Neural cell (in vitro differentiated cells): ENCODE data around the gene GRIN3A. TPM values are rescaled to one million over a fixed set of nuclear protein-coding genes. Genes with fewer than 3 reads are reported as not detected.

Experiments used
- H2AFZ ChIP-seq: fragments of 200-600, 300-800 bp; sonication (generic), shearing (Covaris generic); 2 replicates; pipeline ENCODE4 v1.6.0; 2014; ENCODE audit warnings: low read depth, mild to moderate bottlenecking, antibody characterized with exemption, low read length, moderate library complexity
- H3F3A ChIP-seq: fragments of 200-600 bp; shearing (Covaris generic); 2 replicates; pipeline ENCODE4 v1.6.1; 2016; ENCODE audit warnings: mild to moderate bottlenecking, moderate library complexity, mixed read lengths, antibody characterized with exemption, low read length; ENCODE audit not compliant: insufficient read depth, poor library complexity, severe bottlenecking
- H3K27ac ChIP-seq: fragments of 200-600, 300-800 bp; sonication (generic), shearing (Covaris generic); 2 replicates; pipeline ENCODE4 v1.5.1; 2014; ENCODE audit warnings: mild to moderate bottlenecking, low read length, moderate library complexity
- H3K27me3 ChIP-seq: fragments of 300-800, 200-600 bp; sonication (generic), shearing (Covaris generic); 2 replicates; pipeline ENCODE4 v1.6.0; 2014; ENCODE audit warnings: mild to moderate bottlenecking, low read depth, low read length, moderate library complexity; ENCODE audit not compliant: insufficient read depth
- H3K36me3 ChIP-seq: fragments of 300-800, 200-600 bp; sonication (generic), shearing (Covaris generic); 2 replicates; pipeline ENCODE4 v1.5.1; 2014; ENCODE audit warnings: mild to moderate bottlenecking, antibody characterized with exemption, low read length, moderate library complexity; ENCODE audit not compliant: insufficient read depth
- H3K4me2 ChIP-seq: fragments of 300-800, 200-600 bp; sonication (generic), shearing (Covaris generic); 2 replicates; pipeline ENCODE4 v1.6.0; 2014; ENCODE audit warnings: mild to moderate bottlenecking, low read length
- H3K4me3 ChIP-seq: fragments of 300-800, 200-600 bp; sonication (generic), shearing (Covaris generic); 2 replicates; pipeline ENCODE4 v1.5.1; 2014; ENCODE audit warnings: mild to moderate bottlenecking, low read length, moderate library complexity
- H3K79me2 ChIP-seq: fragments of 200-600 bp; shearing (Covaris generic); replicated peaks from 2 replicates; pipeline ENCODE4 v1.6.0; 2014; ENCODE audit warnings: mild to moderate bottlenecking, low read length, moderate library complexity; ENCODE audit not compliant: insufficient read depth
- H3K9ac ChIP-seq: fragments of 300-800, 200-600 bp; sonication (generic), shearing (Covaris generic); 2 replicates; pipeline ENCODE4 v1.6.1; 2016; ENCODE audit warnings: mild to moderate bottlenecking, low read length, mixed read lengths
- H3K9me2 ChIP-seq: fragments of 200-600 bp; shearing (Covaris generic); 2 replicates; pipeline ENCODE4 v1.6.1; 2016; ENCODE audit warnings: mild to moderate bottlenecking, low read length, mixed read lengths; ENCODE audit not compliant: insufficient read depth
- H3K9me3 ChIP-seq: fragments of 200-600, 300-800 bp; sonication (generic), shearing (Covaris generic); 2 replicates; pipeline ENCODE4 v1.6.1; 2016; ENCODE audit warnings: mild to moderate bottlenecking, mixed run types, low read length, moderate library complexity, mixed read lengths
- H4K20me1 ChIP-seq: fragments of 200-600 bp; shearing (Covaris generic); 2 replicates; pipeline ENCODE4 v1.6.1; 2016; ENCODE audit warnings: mild to moderate bottlenecking, mixed run types; ENCODE audit not compliant: insufficient read depth
- CTCF ChIP-seq: fragments of 450-650 bp; IDR thresholded peaks from 2 replicates; pipeline ENCODE4 v1.5.1; 2014; ENCODE audit warnings: antibody characterized with exemption, mild to moderate bottlenecking, moderate library complexity; ENCODE audit not compliant: poor library complexity, severe bottlenecking
- EP300 ChIP-seq: fragments of 450-650 bp; conservative IDR thresholded peaks from 2 replicates; pipeline ENCODE4 v1.6.1; 2014; ENCODE audit warnings: antibody characterized with exemption, mild to moderate bottlenecking, moderate library complexity; ENCODE audit not compliant: poor library complexity, severe bottlenecking
- EZH2 ChIP-seq: fragments of 200-600, 300-800 bp; shearing (Covaris generic), sonication (generic); IDR thresholded peaks from 2 replicates; pipeline ENCODE4 v1.6.1; 2014; ENCODE audit warnings: antibody characterized with exemption, low read length, borderline replicate concordance, mild to moderate bottlenecking; ENCODE audit not compliant: insufficient read depth, poor library complexity, severe bottlenecking
- MXI1 ChIP-seq: fragments of 450-650 bp; conservative IDR thresholded peaks from 2 replicates; pipeline ENCODE4 v1.6.1; 2014; ENCODE audit warnings: antibody characterized with exemption, mild to moderate bottlenecking; ENCODE audit not compliant: poor library complexity, severe bottlenecking
- POLR2AphosphoS5 ChIP-seq: IDR thresholded peaks from 2 replicates; pipeline ENCODE4 v1.6.1; 2012
- RAD21 ChIP-seq: fragments of 450-650 bp; conservative IDR thresholded peaks from 2 replicates; pipeline ENCODE4 v1.6.1; 2014; ENCODE audit warnings: antibody characterized with exemption, mild to moderate bottlenecking, moderate library complexity
- SMC3 ChIP-seq: fragments of 450-650 bp; conservative IDR thresholded peaks from 2 replicates; pipeline ENCODE4 v1.6.1; 2014; ENCODE audit warnings: antibody characterized with exemption, mild to moderate bottlenecking, moderate library complexity; ENCODE audit not compliant: poor library complexity
- TAF1 ChIP-seq: IDR thresholded peaks from 2 replicates; pipeline ENCODE4 v1.6.1; 2012; ENCODE audit warnings: low read depth
- polyA plus RNA-seq: library from polyadenylated mRNA; depleted of rRNA; stranded (reverse); fragments of >200 nt; gene quantifications from 2 replicates; pipeline ENCODE4 v1.2.3, GENCODE V29; 2014
- TF ChIP-seq, protein P1 (sequence below): IDR thresholded peaks from 2 replicates; pipeline ENCODE4 v1.6.1; 2012; ENCODE audit warnings: borderline replicate concordance

Gene GRIN3A
- polyA plus RNA-seq, 1 donor from 2014 or later: 0.59 TPM

GRCh38 chr9:101634741-101635409 is 103.6 kb downstream of the GRIN3A start:
- Histone ChIP-seq H3K9me3 (no peaks in the 10 kb centered on the region), H3K9me2 (no peaks in the 10 kb centered on the region), H3F3A (no peaks in the 10 kb centered on the region), H3K9ac (no peak overlapping the region), H3K36me3 (no peaks in the 10 kb centered on the region), H3K27ac (no peak overlapping the region), H2AFZ (no peak overlapping the region), H3K4me3 (no peak overlapping the region), H3K4me2 (no peak overlapping the region), H3K79me2 (no peaks in the 10 kb centered on the region), H4K20me1 (no peaks in the 10 kb centered on the region), H3K27me3 (no peaks in the 10 kb centered on the region)
- TF ChIP-seq SMC3: no peak
- TF ChIP-seq RAD21: no peak
- TF ChIP-seq MXI1: no peak
- TF ChIP-seq TAF1: no peak
- no peak for TF ChIP-seq EP300
- TF ChIP-seq CTCF: no peak
- no peak for TF ChIP-seq POLR2AphosphoS5
- TF ChIP-seq EZH2: no peak
- TF ChIP-seq, protein P1, sequence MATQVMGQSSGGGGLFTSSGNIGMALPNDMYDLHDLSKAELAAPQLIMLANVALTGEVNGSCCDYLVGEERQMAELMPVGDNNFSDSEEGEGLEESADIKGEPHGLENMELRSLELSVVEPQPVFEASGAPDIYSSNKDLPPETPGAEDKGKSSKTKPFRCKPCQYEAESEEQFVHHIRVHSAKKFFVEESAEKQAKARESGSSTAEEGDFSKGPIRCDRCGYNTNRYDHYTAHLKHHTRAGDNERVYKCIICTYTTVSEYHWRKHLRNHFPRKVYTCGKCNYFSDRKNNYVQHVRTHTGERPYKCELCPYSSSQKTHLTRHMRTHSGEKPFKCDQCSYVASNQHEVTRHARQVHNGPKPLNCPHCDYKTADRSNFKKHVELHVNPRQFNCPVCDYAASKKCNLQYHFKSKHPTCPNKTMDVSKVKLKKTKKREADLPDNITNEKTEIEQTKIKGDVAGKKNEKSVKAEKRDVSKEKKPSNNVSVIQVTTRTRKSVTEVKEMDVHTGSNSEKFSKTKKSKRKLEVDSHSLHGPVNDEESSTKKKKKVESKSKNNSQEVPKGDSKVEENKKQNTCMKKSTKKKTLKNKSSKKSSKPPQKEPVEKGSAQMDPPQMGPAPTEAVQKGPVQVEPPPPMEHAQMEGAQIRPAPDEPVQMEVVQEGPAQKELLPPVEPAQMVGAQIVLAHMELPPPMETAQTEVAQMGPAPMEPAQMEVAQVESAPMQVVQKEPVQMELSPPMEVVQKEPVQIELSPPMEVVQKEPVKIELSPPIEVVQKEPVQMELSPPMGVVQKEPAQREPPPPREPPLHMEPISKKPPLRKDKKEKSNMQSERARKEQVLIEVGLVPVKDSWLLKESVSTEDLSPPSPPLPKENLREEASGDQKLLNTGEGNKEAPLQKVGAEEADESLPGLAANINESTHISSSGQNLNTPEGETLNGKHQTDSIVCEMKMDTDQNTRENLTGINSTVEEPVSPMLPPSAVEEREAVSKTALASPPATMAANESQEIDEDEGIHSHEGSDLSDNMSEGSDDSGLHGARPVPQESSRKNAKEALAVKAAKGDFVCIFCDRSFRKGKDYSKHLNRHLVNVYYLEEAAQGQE: no peak

DNA sequence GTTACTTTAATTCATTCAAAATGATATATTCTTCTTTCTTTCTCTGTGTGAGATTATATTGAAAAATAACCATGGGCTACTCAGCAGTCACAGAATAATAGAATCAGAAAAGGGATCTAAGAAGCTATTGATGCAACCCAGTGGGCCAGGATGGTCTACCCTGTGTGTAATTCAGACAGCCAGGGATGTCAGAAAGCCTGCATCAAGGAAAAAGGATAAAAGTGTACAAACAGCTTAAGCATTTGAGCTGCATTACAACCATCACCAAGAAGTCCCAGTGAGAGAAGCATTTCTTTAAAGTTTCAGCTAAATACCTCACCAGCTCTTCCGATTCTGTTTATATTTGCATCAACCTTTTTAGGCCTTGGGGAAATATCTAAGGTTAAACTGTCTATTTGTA is 105.8 kb downstream of the GRIN3A start:
- TF ChIP-seq SMC3: no peak
- no peak for TF ChIP-seq POLR2AphosphoS5
- no peak for TF ChIP-seq RAD21
- no peak for TF ChIP-seq CTCF
- no peak for TF ChIP-seq EP300
- Histone ChIP-seq H3K36me3 (no peaks in the 10 kb centered on the region), H3K9ac (no peak overlapping the region), H3K4me2 (no peak overlapping the region), H4K20me1 (no peaks in the 10 kb centered on the region), H3K4me3 (no peak overlapping the region), H3K79me2 (no peaks in the 10 kb centered on the region), H3K9me3 (no peaks in the 10 kb centered on the region), H3F3A (no peaks in the 10 kb centered on the region), H3K9me2 (no peaks in the 10 kb centered on the region), H3K27ac (no peak overlapping the region), H3K27me3 (no peaks in the 10 kb centered on the region), H2AFZ (no peak overlapping the region)
